GM18502 (cell line): ENCODE results near the gene CDH4.

Experiments
- ATAC-seq: cut with Tn5 transposase; IDR thresholded peaks from one replicate; pipeline ENCODE4 v1.9.1; 2021; ENCODE audit warnings: mild to moderate bottlenecking; ENCODE audit not compliant: unreplicated experiment, poor library complexity

CDH4 gene

GRCh38 chr20:61989741-61990140 is 737.7 kb downstream of the CDH4 start:
- ATAC-seq, result no peak
